Measurements from ENCODE around the gene SLC22A23.

DNA sequence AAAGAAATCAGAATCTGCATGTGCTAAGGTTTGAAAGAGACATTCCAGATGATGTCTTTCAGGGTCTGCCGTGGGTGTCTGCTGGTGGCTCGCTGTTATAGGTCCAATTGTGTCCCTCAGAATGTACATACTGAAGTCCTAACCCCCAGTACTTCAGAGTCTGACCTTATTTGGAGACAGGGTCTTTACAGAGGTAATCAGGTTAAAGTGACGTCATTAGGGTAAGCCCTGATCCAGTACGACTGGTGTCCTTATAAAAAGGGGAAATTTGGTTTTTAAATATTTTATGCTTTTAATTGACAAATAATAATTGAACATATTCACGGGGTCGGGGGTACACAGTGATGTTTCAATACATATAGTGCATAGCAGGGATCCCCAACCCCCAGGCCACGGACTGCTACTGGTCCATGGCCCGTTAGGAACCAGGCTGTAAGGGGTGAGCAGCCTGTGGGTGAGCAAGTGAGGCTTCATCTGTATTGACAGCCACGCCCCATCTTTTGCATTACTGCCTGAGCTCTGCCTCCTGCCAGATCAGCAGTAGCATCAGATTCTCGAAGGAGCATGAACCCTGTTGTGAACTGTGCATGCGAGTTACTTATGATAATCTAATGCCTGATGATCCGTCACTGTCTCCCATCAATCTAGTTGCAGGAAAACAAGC lies 33.2 kb upstream of the SLC22A23 start:
- TF ChIP-seq, protein P1, sequence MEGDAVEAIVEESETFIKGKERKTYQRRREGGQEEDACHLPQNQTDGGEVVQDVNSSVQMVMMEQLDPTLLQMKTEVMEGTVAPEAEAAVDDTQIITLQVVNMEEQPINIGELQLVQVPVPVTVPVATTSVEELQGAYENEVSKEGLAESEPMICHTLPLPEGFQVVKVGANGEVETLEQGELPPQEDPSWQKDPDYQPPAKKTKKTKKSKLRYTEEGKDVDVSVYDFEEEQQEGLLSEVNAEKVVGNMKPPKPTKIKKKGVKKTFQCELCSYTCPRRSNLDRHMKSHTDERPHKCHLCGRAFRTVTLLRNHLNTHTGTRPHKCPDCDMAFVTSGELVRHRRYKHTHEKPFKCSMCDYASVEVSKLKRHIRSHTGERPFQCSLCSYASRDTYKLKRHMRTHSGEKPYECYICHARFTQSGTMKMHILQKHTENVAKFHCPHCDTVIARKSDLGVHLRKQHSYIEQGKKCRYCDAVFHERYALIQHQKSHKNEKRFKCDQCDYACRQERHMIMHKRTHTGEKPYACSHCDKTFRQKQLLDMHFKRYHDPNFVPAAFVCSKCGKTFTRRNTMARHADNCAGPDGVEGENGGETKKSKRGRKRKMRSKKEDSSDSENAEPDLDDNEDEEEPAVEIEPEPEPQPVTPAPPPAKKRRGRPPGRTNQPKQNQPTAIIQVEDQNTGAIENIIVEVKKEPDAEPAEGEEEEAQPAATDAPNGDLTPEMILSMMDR (IDR thresholded peaks at IDR 0.05; ENCODE audit: low read depth, low read length, missing input control), result no peak
- TF ChIP-seq FOXA1 (IDR thresholded peaks at IDR 0.05) (no peak), TAF1 (conservative IDR thresholded peaks at IDR 0.05) (no peak), GABPA (IDR thresholded peaks at IDR 0.05 in 1 of 2, conservative IDR thresholded peaks at IDR 0.05 in 1 of 2) (no peak), YY1 (IDR thresholded peaks at IDR 0.05) (no peak), SP1 (IDR thresholded peaks at IDR 0.05) (no peak), EGR1 (IDR thresholded peaks at IDR 0.05; ENCODE audit: low read depth in 2 of 2) (no peak), RXRA (IDR thresholded peaks at IDR 0.05) (no peak), ATF3 (IDR thresholded peaks at IDR 0.05) (no peak), JUND (IDR thresholded peaks at IDR 0.05) (no peak), HNF4A (conservative IDR thresholded peaks at IDR 0.05) (no peak)
- TF ChIP-seq, protein P2, sequence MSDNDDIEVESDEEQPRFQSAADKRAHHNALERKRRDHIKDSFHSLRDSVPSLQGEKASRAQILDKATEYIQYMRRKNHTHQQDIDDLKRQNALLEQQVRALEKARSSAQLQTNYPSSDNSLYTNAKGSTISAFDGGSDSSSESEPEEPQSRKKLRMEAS (IDR thresholded peaks at IDR 0.05), result no peak
- TF ChIP-seq, protein P3, sequence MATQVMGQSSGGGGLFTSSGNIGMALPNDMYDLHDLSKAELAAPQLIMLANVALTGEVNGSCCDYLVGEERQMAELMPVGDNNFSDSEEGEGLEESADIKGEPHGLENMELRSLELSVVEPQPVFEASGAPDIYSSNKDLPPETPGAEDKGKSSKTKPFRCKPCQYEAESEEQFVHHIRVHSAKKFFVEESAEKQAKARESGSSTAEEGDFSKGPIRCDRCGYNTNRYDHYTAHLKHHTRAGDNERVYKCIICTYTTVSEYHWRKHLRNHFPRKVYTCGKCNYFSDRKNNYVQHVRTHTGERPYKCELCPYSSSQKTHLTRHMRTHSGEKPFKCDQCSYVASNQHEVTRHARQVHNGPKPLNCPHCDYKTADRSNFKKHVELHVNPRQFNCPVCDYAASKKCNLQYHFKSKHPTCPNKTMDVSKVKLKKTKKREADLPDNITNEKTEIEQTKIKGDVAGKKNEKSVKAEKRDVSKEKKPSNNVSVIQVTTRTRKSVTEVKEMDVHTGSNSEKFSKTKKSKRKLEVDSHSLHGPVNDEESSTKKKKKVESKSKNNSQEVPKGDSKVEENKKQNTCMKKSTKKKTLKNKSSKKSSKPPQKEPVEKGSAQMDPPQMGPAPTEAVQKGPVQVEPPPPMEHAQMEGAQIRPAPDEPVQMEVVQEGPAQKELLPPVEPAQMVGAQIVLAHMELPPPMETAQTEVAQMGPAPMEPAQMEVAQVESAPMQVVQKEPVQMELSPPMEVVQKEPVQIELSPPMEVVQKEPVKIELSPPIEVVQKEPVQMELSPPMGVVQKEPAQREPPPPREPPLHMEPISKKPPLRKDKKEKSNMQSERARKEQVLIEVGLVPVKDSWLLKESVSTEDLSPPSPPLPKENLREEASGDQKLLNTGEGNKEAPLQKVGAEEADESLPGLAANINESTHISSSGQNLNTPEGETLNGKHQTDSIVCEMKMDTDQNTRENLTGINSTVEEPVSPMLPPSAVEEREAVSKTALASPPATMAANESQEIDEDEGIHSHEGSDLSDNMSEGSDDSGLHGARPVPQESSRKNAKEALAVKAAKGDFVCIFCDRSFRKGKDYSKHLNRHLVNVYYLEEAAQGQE (IDR thresholded peaks at IDR 0.05), result no peak
- TF ChIP-seq, protein P4, sequence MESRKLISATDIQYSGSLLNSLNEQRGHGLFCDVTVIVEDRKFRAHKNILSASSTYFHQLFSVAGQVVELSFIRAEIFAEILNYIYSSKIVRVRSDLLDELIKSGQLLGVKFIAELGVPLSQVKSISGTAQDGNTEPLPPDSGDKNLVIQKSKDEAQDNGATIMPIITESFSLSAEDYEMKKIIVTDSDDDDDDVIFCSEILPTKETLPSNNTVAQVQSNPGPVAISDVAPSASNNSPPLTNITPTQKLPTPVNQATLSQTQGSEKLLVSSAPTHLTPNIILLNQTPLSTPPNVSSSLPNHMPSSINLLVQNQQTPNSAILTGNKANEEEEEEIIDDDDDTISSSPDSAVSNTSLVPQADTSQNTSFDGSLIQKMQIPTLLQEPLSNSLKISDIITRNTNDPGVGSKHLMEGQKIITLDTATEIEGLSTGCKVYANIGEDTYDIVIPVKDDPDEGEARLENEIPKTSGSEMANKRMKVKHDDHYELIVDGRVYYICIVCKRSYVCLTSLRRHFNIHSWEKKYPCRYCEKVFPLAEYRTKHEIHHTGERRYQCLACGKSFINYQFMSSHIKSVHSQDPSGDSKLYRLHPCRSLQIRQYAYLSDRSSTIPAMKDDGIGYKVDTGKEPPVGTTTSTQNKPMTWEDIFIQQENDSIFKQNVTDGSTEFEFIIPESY (IDR thresholded peaks at IDR 0.05), result no peak
